Measurements from ENCODE around the gene ABHD13.
"Not testable (repeated sequence)": the region's sequence is repeated elsewhere in the genome, so short reads cannot be mapped to it uniquely, and the experiment has no call there.

The ABHD13 gene

DNA sequence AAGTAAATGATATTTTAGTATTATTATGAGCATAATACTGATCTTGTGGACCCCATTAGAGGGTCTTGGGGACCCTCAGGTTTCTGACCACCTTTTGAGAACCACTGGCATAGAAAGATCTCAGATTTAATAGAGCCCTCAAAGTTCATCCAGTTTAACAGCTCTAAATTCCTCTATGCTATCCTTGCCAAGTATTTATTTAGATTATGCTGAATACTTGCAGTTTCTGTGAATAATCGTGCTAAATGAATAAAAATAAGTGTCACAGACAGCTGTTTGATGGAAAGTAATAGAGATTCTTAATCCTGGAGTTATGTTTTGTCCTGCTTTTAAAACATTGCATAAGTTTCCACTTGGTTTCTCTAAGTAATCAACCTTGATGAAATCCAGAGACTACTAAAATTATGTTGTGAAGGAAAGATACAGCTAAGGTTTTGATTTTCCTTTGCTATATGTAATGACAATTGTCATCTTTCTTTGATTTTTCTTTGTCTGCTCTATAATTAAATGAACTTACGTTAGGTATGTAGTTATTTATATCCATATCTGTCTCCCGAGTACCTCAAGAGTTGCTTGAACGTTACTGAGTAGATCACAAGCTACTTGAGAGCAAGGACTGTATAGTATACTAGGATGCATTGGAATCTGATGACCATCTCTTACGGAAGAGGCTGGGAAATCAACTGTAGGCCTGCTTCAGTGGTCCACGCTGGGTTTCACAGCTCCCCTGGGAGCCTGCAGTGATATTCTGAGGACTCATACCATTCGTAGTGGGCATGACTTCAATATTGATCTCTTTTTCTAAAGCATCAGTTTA, 5.7 kb downstream of the ABHD13 start:
- no peak for DNase-seq (ENCODE audit: low spot score)

DNA sequence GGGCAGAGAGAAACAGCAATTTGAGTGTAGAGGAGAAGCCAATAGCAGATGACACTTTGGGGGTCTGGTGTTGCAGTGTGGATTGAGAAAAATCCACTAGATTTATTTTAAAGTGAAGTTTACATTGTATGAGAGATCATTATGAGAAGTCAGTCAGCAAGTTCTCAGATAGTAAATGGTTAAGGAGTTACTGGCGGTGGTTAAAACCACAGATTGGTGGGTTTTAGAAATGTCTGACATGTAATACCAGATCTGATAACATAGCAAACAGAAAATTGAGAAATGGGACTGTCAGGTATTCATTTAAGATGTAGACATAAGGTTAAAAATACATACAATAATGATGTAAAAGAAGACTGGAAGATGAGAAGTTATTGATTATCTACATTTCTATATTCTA, 7.2 kb downstream of the ABHD13 start:
- no peak for DNase-seq (ENCODE audit: low spot score)

DNA sequence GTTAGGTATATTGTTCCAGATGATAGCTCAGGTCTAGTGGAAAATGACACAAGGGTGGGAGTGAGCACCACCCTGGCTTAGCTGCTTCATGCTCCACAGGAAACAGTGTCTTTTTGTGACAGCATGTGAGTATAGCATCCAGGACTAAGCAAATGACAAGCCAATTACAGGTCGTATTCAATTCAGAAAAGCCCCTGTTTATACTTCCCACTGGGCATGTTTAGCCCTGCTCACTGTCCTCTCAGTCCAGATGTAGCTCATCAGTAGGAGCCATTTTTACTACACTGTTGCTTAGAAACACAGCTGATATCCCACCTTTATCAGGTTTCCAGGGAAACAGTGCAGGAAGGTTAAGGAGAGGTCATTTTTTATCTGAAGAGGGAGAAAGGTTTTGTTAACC, 8.0 kb downstream of the ABHD13 start:
- DNase-seq (ENCODE audit: low spot score) = no peak

DNA sequence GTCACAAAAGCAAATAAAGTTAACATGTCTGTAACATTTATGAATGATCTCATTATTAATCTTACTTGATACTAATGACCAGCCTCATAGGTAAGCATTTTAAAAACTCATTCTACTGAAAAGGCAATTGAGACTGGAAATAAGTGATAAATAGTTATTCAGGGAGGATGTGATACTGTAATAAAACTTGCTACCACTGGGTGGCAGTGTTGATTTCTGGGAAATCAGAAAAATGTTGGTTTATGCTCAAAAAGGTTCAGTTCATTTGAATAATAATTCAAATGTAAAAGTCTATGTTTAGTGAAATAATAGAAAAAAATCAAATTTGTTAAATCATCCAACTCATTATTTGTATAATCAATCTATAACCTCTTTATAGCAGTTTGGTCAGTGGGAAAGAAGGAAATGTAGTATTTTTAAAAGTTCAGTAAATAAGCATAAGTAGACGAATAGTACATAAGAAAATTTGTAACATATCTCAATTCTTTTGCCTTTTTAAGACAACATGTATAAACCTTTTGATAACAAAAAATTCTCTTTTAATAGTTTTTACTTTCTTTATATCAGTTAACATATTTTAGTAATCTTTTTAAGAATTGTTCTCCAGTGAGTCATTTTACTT, 9.6 kb downstream of the ABHD13 start:
- DNase-seq (ENCODE audit: low spot score) = no peak

DNA sequence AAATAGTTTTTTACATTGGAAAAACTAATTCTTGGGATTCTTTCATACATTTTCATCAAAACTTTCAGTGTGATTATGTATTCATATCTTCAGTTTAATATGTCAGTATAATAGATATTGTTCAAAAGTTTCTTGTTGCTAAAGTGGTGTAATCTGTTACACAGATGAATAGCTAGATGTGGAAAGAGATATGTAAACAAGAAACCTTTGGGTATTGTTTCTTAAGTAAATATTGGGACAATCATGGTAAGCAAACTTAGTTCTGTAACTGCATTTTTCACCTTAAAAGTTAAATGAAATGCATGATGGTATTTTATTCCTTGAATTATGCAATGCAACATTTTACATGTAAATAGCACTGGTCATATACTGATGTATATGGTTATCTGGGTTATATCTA, 12.2 kb downstream of the ABHD13 start:
- no peak for DNase-seq (ENCODE audit: low spot score)

DNA sequence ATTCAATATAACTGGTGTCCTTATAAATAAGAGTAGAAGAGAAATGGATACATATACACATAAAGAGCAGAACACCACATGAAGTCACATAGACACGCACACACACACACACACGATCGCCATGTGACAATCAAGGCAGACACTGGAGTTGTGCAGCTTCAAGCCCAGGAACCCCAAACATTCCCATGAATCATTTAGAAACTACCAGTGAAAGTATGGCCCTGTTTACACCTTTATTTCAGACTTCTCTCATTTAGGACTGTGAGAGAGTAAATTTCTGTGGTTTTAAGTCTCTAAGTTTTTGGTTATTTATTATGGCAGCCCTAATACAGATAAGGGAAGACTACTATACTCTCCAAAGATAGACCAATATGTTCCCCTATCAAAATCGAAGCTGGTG, 31.0 kb downstream of the ABHD13 start:
- no peak for DNase-seq (ENCODE audit: low spot score)

DNA sequence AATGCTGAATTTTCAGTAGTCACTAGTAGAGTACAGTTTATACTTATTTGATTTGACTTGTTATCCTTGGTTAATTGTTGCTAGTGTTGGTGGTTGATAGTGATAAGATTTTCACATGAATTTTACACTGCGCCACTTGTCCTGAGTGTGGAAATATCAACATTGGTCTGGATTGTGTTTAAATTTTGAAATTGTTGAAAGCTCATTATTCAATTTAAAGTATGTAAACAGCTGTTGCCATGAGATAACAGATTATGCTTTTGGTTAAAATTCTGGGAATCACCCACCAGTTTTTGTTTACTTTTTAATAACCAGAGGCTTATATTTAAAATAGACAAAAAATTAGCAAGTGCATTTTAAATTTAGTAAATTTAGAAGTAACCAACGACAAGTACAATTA, 39.1 kb downstream of the ABHD13 start:
- no peak for DNase-seq (ENCODE audit: low spot score)

DNA sequence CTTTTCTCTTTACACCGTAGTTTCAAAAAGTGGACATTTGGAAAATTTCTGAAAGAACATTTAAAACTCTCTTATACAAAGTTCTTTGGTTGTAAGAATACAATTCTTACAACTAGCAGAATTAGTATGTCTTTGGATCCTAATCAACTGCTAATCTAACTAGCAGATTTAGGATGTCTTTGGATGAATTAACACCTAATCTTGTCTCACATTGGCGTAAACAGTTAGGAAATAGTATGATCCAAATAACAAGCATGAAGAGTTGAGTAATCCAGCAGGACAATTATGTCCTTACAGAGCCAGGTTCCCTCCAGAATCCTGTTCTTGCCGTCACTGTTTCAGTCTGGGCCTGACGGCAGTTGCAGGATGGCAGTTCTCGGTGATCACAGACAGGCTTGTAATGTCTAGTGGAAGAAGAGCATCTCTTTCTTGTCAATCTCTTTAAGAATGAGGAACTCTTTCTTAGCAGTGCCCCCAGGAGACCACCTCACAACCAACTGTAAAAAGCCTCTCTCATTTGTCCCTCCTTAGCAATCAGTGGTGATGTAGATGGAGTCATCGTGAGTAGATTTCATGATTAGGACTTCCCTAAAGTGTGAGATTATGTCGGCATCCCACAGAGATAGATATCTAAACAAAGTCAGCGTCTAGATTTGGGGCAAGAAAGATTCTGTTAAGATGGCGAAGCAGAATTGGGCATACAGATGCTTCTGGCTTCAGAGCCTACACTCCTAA, 45.6 kb downstream of the ABHD13 start:
- DNase-seq (ENCODE audit: low spot score) = no peak

DNA sequence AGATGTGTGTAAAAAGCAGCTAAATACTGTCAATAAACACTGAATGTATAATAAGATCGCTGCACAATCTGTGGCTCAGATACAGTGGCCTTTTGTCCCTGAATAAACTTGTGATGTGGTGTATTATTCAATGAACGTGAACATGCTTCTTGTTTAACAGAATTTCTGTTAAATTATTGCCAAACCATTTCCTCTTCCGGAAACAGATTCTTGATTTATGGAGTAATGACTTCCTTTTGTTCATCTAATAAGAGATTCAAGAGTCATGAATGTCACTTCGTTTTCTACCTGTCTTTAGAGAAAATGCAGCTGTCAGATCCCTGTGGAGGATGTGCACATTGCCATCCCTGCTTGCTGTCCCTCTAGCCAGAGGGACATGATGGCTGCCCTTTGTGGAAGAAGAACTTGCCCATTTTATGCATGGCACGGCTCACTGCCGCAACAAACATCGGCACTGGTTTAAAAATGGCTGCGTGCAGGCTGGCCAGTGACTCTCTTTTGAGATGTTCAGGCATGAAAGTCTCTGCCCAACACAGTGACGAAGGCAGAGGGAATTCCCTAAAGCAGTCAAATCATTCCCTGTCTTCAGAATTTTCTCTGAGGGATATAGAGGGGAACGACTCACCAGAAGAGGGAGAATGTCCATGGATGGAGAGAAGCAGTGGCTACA, 48.3 kb downstream of the ABHD13 start:
- no peak for DNase-seq (ENCODE audit: low spot score)

DNA sequence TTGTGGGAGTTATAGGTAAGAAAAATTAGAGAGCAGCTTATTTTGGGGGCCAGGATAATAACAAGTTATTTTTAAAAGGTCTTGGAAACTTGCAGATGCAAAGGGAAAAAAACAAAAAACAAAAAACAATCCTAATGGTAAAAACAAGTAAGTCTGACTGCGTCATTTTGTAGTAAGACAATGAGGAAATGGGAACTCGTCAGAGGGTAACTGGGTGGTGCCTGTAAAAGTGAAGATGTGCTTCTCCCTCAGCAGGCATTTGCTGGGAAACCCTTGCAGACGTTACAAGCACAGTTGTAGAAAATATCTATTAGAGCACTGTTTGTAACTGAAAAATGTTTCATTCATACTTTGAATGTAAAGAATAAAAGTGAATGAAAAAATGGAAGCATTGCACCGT, 49.2 kb downstream of the ABHD13 start:
- no peak for DNase-seq (ENCODE audit: low spot score)

DNA sequence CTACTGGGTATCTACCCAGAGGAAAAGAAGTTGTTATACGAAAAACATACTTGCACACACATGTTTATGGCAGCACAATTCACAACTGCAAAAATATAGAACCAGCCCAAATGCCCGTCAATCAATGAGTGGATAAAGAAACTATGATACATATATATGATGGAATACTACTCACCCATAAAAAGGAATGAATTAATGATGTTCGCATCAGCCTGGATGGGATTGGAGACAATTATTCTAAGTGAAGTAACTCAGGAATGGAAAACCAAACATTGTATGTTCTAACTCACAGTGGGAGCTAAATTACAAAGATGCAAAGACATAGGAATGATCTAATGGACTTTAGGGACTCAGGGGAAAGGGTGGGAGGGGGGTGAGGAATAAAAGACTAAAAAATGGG, 49.7 kb downstream of the ABHD13 start:
- DNase-seq (ENCODE audit: low spot score) = not testable (repeated sequence)

DNA sequence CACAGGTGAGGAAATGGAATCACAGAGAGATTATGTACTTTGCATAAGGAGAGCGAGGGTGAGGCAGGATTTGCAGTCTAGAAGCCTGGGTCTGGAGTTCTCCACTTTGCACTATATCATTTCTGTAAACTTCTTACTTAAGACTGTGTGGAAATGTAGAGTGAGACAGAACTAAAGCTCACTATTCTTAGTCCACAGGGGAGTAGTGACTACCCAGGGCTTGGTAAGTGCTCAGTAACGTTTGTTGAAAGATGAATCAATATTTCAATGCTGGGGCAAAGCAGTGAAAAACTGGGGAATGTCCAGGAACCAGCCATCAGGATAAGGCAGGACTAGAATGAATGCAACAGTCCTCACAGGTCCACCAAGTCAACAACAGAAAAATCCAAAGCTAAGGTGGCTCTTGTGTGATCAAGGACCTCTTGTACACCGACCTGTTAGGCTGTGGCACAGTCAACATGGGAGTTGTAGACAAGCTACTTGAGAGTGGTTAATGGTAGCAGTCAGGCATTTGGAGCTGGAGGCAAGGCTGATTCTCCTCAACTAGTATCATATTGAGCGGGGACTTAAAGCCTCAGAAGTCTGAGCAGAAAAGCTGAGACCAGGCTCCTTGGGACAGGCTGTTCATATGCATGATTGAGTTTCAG, 50.4 kb downstream of the ABHD13 start:
- no peak for DNase-seq (ENCODE audit: low spot score)

DNA sequence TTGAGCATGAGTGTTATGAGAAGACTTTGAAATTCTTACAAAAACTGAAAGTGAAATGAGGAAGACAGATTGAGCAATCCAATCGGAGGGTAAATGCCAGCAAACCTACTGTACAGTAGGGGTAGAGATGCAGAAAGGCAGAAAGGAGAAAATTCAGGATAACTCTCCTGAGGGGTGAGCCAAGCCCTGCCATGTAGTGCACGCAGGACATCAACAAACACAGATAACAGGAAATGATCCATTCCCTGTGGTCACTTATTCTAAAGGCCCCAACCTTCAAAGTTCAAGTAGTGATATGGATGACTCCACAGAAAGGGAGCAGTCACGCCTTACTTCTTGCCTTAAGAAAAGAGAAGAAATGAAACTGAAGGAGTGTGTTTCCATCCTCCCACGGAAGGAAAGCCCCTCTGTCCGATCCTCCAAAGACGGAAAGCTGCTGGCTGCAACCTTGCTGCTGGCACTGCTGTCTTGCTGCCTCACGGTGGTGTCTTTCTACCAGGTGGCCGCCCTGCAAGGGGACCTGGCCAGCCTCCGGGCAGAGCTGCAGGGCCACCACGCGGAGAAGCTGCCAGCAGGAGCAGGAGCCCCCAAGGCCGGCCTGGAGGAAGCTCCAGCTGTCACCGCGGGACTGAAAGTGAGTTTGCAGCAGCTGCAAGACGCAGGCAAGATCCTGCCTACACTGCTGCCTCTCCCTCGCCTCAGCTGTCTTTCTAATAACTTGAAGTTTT, 51.6 kb downstream of the ABHD13 start, which contains the start of gene TNFSF13B:
TSS of gene TNFSF13B (plus strand) at position 118 of the 728 bp plus-strand sequence. CDS start at position 296, 178 bp downstream.
- no peak for DNase-seq (ENCODE audit: low spot score)

DNA sequence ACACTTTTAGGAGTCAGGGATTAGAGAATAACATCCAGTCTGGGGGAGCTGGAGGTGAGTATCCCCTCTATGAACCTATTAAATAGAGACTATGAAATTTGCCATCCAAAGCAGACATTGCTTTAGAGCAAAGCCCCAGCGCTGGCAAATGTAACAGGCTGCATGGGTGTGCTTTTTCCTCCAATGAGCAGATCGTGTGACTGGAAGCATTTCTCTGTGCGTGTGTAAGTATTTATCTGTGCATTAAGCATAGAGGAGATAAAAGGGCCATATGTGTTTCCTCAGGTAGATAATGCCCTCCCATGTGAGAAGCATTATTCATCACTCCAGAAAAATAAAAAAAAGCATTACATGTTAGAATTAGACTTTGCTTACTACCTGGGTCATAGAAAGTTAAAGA, 52.2 kb downstream of the ABHD13 start:
- DNase-seq (ENCODE audit: low spot score) = no peak

DNA sequence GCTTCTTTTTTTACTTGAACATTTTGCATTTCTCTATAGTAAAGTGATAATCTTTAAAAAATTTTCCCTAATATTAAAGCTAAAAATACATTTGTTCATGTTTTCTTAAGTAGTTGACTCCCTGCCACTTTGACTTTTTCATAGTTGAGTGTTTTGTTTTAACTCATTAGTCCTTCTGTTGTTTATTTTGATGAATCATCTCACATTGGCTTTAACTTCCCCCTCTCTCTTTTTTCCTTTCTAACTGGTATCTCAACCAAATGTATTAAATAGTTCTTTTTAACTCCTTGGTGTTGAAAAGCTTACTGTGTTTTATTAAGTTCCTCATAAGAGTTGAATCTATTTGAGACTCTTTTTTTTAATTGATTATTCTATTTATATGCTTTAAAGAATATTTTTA, 54.1 kb downstream of the ABHD13 start:
- DNase-seq (ENCODE audit: low spot score) = no peak

DNA sequence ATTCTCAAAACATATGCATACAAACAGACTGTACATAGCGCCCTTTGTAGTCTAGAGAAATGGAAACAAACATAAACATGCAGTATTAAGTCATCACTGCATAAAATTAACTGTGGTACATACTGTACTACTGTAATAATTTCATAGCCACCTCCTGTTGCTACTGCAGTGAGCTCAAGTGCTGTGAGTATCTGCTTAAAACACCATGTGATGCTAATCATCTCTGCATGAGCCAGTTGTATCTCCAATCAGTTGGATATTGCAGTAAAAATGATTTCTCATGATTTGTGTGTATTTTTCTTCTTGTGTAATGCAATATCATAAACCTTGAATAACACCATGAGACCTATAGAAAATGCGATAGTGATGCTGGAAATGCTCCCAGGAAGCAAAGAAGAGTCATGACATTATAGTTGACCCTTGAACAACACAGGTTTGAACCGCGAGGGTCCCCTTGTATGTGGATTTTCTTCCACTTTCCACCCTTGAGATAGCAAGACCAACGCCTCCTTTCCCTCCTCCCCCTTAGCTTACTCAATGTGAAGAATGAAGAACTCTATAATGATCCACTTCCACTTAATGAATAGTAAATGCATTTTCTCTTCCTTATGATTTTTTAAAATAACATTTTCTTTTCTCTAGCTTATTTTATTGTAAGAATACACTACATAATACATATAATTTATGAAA, 55.4 kb downstream of the ABHD13 start:
- no peak for DNase-seq (ENCODE audit: low spot score)

DNA sequence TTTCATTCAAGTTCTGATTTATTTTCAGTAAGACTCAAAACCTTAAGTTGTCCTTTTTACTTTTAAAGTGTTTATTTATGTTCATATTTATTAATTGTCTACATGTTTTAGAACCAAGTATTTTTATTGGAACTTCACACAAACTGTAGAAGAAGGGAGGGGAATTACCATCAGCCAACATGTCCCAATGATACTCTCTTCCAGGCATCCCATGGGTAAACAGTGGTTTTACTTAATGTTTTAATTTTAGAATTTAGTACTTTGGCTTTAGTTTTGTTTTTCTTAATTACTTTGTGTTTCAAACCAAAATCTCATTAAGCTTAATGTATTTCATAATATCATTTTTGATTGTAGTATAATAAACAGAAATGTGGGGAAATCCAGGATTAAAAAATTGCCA, 56.5 kb downstream of the ABHD13 start:
- no peak for DNase-seq (ENCODE audit: low spot score)

DNA sequence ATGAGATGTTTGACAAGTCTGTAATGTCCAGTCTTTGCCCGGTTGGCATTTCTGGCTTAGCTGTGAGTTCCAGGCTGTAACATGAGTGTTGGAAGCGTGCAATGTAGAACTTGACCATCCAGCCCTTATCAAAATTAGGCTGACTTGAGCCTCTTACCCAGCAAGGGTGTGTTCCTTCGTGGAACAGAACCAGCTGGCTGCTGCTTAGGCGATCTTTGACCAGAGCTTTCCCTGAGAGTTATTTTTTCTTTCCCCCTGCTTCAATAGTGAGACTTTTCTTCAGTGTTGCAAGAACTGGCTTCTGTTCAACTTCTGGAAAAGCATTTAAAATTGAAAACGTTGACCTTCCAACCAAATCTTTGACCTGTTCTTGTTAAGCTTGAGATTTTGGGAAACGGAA, 57.9 kb downstream of the ABHD13 start:
- DNase-seq (ENCODE audit: low spot score) = no peak

DNA sequence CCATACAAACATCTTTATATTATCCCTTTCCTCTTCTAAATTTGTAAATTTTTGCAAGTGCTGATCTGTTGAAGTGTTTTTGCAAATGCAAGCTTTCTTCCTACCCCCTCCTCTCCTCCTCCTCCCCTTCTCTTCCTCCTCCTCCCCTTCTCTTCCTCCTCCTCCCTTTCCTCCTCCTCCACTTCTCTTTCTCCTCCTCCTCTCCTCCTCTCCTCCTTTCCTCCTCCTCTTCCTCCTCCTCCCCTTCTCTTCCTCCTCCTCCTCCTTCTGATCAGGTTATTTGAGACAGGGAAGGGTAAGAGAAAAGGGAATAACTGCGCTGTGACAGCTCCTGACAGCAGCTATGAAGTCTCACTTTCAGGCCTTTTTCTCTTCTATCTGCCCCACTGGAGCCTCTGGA, 60.3 kb downstream of the ABHD13 start:
- DNase-seq (ENCODE audit: low spot score) = no peak

DNA sequence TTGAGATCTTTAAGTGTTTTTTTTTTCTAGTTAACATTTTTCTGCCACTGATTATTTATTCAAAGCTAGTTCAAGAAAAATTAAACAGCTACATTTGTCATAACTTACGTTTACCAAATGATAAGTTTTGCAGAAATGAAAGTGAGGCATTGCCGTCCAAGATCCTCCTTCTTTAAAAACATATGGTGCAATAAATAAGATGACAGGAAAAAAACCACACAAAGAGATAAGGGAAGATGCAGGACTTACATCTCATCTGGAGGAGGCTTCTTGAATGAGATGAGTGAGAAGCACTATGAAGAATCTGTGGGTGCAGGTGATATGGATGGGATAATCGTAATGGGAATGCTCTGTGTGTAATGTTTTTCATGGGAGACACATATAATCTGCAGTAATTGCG, 63.7 kb downstream of the ABHD13 start:
- DNase-seq (ENCODE audit: low spot score) = no peak

DNA sequence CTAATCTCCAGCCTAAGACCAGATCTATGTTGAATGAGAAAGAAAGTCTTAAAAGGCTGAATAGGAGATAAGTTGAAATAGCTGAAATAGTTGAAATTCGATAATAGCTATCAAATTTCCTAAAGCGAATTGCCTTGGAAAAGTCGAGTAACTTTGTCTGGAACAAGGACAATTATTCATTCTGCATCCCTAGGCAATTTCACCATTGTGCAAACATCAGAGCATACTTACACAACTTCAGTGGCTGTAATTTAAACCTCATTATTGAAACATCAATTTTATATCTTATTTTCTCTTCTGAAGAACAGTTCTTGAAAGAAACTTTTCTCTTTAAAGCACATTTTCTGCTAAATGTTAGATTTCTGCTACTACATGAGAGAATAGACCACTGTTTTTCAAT, 64.9 kb downstream of the ABHD13 start:
- DNase-seq (ENCODE audit: low spot score) = no peak
